Measurements from ENCODE around the gene MYLK.
A peak's percentile ranks its signal among the peaks of the same experiment; 100 is the strongest.

MYLK gene

DNA sequence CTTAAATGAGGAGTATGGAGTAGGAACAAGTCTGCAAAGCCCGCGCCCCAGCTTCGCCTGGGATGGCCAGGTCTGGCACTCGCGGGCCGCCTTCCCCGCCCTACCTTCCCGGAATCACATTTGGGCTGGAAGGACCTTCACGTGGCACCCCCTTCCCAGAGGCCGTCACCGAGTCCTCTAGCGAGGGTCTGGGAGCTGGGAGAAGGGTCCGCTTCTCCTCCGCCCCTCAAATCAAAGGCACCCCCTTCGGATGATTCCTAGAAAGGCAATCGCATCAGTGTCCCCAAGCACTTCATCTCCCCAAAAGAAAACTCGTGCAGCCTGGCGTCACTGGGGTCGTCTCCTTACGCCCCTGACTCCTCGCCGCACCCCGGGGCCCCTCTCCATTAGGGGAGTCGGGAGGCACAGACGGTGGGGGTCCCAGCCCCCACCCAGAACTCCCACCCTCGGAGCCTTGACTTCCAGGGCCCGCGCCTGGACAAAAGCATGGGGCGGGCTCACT is 380 bp downstream of the MYLK start:
- ATAC-seq = peak; percentile 6
- peaks cover 70% of the 10 kb centered on the region for H3K27me3 Mint-ChIP-seq

DNA sequence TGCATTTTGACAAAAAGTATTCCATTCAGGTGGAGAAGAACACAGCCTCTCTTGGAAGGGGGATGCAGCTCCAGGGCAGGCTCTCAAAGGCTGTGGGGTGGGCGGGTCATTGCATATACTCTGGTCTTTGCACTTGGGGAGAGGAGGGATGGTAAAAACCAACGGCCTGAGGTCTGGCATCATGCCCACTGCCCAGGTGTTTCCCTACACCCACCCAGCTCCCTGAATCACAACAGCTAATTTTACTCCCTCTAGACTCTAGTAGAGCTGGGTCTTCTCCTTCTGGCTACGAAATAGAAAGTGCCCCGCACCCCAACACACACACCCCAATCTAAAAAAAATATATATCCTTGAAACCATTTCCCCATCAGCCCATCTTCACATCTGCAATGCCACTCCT is 1.0 kb downstream of the MYLK start:
- Mint-ChIP-seq H3K36me3 (no peaks in the 10 kb centered on the region), H3K4me3 (no peak overlapping the region), H3K4me1 (peaks cover 8% of the 10 kb centered on the region), H3K27ac (no peak overlapping the region), H3K27me3 (peaks cover 64% of the 10 kb centered on the region), H3K9me3 (no peaks in the 10 kb centered on the region)
- ATAC-seq = no peak

More for the DNA sequence above, 380 bp downstream of the MYLK start:
- H3K4me1 Mint-ChIP-seq = peaks cover 8% of the 10 kb centered on the region
- no peaks in the 10 kb centered on the region for H3K36me3 Mint-ChIP-seq
- H3K27ac Mint-ChIP-seq = no peak overlapping the region
- H3K9me3 Mint-ChIP-seq = no peaks in the 10 kb centered on the region
- H3K4me3 Mint-ChIP-seq = peak overlapping the region; percentile 32

DNA sequence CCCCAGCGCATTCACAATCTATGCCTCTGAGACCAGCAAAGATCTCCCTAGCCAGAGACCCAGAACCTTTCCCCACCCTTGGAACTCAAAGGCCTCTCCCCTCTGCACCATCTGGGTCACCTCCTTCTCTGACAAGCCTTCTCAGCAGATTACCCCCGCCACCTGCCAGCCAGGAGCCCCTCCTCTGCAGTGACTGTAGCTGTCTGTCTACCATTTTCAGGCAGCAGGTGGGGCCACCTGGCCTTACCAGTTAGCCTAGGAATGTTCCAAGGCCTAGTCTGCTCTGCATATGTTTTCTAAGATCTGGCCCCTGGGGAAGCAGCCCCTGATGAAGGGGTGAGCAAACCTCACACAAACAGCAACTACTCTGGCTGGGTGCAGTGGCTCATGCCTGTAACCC is 2.4 kb downstream of the MYLK start:
- no peak for ATAC-seq
- peaks cover 8% of the 10 kb centered on the region for H3K4me1 Mint-ChIP-seq
- no peaks in the 10 kb centered on the region for H3K9me3 Mint-ChIP-seq
- no peak overlapping the region for H3K27ac Mint-ChIP-seq
- peaks cover 60% of the 10 kb centered on the region for H3K27me3 Mint-ChIP-seq
- H3K36me3 Mint-ChIP-seq = no peaks in the 10 kb centered on the region
- H3K4me3 Mint-ChIP-seq = no peak overlapping the region

DNA sequence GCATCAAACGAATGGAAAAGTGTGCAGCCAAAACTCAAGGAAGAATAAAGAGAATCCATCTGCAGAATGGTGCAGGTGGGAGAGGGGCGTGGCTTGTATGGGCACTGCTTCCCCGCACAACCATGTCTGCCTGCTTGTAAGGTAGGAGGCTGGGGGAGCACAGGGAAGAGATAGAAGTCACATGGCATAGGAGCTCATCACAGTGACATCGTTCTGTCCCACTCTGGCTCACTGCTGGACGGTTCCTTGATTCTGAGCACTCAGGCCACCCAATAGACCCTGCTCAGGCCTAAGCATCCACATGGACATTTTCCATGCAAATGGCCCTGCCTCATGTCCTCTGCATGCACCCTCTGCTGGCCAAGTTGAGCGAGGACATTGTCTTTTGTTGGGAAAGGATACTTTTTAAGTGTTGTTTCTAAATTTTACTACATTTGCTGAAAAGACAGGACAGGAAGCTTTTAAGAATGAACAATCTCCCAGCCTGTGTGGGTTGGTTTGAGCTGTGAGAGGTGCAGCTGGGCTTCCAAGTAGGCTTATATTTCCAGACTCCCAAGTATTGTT is 3.1 kb downstream of the MYLK start:
- H3K36me3 Mint-ChIP-seq = no peaks in the 10 kb centered on the region
- no peaks in the 10 kb centered on the region for H3K9me3 Mint-ChIP-seq
- peaks cover 54% of the 10 kb centered on the region for H3K27me3 Mint-ChIP-seq
- no peak overlapping the region for H3K4me3 Mint-ChIP-seq
- no peak for ATAC-seq
- H3K27ac Mint-ChIP-seq = no peak overlapping the region
- H3K4me1 Mint-ChIP-seq = peaks cover 8% of the 10 kb centered on the region

DNA sequence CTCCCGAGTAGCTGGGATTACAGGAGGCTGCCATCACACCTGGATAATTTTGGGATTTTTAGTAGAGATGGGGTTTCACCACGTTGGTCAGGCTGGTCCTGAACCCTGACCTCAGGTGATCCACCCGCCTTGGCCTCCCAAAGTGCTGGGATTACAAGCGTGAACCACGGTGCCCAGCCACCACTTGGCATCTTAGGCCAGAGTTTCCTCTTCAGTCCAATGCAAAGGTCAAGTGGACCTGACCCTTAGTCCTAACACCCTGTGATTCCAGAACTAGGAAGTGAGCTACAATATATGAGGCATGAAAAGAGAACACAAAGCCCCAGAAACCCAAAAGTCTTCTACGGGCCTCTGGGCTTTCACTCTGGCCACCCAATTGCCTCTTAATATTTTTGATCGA is 5.3 kb downstream of the MYLK start:
- Mint-ChIP-seq H3K4me1 (peaks cover 8% of the 10 kb centered on the region), H3K36me3 (no peaks in the 10 kb centered on the region), H3K27me3 (peaks cover 38% of the 10 kb centered on the region), H3K4me3 (no peak overlapping the region), H3K27ac (no peak overlapping the region), H3K9me3 (no peaks in the 10 kb centered on the region)
- no peak for ATAC-seq

DNA sequence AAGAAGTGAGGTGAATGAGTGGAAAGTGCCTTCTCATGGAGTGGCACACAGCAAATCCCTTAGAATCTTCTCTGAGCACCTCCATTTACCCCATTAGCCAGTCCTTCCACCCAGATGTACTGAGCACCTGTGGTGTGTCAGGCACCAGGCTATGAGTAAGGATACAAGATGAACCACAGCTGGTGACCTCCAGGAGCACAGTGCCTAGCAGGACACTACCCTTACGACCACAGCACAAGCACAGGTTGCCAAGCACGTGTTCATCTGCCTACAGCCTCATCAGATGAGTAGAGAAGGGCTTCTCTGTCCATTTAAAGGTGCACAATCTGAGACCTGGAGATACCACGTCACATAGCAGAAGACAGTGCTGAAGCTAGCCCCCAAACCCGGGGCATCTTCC is 6.2 kb downstream of the MYLK start:
- Mint-ChIP-seq H3K4me1 (no peaks in the 10 kb centered on the region), H3K27me3 (peaks cover 30% of the 10 kb centered on the region), H3K36me3 (no peaks in the 10 kb centered on the region), H3K9me3 (no peaks in the 10 kb centered on the region), H3K4me3 (no peak overlapping the region), H3K27ac (no peak overlapping the region)
- ATAC-seq = peak; percentile 6

DNA sequence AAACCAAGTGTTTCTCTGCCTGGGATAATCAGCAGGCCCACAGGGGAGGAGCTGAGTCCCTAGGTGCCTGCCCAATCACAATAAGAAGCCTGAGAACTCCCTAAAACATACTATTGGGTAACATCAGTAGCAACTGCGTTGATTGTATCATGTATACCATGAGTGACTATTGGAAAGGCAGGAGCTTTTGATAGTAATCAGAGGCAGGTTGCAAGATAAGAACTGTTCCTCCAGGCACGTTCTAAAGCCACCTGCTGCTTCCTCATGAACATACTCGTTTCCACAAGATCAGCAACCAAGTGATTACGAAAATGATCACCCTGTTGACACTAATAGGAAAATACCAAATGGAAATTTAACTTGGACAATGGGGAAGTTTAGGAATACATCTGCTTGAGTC is 6.7 kb downstream of the MYLK start:
- Mint-ChIP-seq H3K4me3 (no peak overlapping the region), H3K9me3 (no peaks in the 10 kb centered on the region), H3K36me3 (no peaks in the 10 kb centered on the region), H3K27me3 (peaks cover 25% of the 10 kb centered on the region), H3K27ac (no peak overlapping the region), H3K4me1 (no peaks in the 10 kb centered on the region)
- no peak for ATAC-seq

DNA sequence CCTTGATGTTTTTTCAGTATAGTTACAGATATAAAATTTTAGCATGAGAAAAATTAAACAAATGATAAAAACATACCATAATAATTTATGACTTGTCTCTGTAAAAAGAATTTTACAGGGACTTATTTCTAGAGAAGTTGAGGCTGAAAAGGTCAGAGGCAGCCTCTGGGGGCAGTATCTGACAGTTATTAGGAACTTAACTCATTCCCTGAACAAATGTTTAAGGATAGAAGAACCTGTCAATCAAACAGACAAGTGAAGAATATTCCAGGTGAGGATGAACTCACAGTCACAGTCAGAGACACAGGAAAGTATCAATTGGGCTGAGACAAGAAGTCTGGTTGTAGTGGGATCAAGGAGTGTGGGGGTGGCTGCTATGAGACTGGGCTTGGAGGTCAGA is 7.3 kb downstream of the MYLK start:
- Mint-ChIP-seq H3K27me3 (peaks cover 19% of the 10 kb centered on the region), H3K27ac (no peak overlapping the region), H3K36me3 (no peaks in the 10 kb centered on the region), H3K9me3 (no peaks in the 10 kb centered on the region), H3K4me3 (no peak overlapping the region), H3K4me1 (no peaks in the 10 kb centered on the region)
- ATAC-seq = no peak

DNA sequence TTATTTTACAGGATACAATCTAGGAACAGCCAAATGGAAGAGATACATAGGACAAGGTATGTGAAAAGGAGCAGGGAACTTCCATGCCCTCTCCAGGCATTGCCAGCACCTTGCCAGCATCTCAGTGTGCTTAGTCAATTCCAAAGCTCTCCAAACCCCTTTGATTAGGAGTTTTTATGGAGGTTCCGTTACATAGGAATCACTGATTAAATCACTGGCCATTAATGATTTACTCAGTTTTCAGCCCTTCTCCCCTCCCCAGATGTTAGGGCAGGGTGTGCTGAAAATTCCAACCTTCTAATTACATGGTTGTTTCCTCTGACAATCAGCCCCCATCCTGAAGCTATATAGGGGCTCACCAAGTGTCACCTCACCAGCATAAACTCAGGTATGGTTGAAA is 11.5 kb downstream of the MYLK start:
- Mint-ChIP-seq H3K27me3 (no peaks in the 10 kb centered on the region), H3K27ac (no peak overlapping the region), H3K4me3 (no peak overlapping the region), H3K36me3 (no peaks in the 10 kb centered on the region), H3K4me1 (no peaks in the 10 kb centered on the region), H3K9me3 (no peaks in the 10 kb centered on the region)
- no peak for ATAC-seq

DNA sequence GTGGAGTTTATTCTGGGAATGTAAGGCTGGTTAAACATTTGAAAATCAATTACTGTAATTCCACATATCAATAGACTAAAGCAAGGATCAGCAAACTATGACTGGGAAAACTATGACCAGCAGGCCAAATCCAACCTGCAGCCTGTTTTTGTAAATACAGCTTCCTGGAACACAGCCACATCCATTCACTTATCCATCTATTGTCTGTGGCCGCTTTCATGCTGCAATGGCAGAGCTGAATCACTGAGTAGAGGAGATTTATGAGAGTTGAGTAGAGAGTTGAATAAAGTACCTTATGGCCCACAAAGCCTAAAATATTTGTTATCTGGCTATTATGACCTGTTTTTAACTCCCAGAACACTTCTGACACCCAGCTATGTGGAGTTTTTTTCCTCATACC is 12.2 kb downstream of the MYLK start:
- ATAC-seq = no peak

DNA sequence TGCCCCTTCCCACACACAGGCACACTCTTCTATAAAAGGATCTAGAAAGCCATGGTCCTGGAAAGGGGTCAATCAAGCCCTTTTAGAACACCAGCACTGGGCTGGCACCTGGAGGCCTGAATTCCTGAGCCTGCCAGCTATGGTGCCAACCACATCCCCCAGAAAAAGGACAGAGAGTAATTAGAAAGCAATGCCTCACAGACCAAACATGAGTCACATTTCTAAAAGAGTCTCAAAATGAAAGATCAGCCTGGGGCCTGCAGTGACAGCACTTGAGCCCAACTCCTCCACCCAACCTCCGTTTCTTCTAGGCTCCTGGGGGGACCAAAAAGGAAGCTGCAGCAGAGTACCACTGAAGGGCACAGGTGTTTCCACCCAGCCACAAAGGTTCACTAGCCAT is 14.1 kb downstream of the MYLK start:
- Mint-ChIP-seq H3K36me3 (no peaks in the 10 kb centered on the region), H3K4me1 (no peaks in the 10 kb centered on the region), H3K9me3 (no peaks in the 10 kb centered on the region), H3K27ac (no peak overlapping the region), H3K4me3 (no peak overlapping the region), H3K27me3 (no peaks in the 10 kb centered on the region)
- ATAC-seq = no peak

More for the DNA sequence above, 12.2 kb downstream of the MYLK start:
- no peaks in the 10 kb centered on the region for H3K27me3 Mint-ChIP-seq
- H3K27ac Mint-ChIP-seq = no peak overlapping the region
- H3K9me3 Mint-ChIP-seq = no peaks in the 10 kb centered on the region
- no peaks in the 10 kb centered on the region for H3K36me3 Mint-ChIP-seq
- no peak overlapping the region for H3K4me3 Mint-ChIP-seq
- no peaks in the 10 kb centered on the region for H3K4me1 Mint-ChIP-seq

DNA sequence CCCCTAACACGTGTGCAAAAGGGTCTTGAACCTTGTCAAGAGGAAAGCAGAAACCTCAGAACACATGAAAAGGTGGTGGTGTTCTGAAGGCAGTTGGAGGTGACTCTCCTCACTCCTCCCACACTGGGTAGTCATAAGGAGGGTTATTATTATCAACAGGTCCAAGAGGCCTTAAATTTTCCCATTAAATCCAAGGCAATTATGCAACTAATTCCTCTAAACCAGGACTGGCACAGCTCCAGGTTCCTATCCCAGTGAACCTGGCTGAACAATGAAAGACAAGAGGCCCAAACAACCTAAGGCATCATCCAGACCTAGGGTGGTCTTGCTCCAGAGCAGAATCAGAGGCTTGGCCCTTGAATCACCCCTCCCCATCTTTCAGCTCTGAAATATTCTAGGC is 15.0 kb downstream of the MYLK start:
- Mint-ChIP-seq H3K27ac (no peak overlapping the region), H3K4me3 (no peak overlapping the region), H3K36me3 (no peaks in the 10 kb centered on the region), H3K27me3 (no peaks in the 10 kb centered on the region), H3K4me1 (no peaks in the 10 kb centered on the region), H3K9me3 (peaks cover 3% of the 10 kb centered on the region)
- ATAC-seq = no peak

DNA sequence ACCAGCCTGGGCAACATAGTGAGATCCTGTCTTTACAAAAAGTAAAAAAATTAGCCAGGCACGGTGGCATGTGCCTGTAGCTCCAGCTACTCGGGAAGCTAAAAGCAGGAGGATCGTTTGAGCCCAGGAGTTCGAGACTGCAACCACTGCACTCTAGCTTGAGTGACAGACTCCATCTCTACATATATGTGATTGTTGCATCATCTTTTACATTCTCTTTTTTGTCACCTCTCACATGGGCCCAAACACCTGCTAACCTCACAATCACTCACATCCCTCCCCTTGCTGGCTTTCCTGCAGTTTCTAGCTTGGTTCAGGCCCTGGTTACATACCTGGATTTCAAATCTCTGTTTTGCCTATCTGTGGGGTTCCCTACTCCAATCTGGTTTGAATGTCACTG is 19.4 kb downstream of the MYLK start:
- no peaks in the 10 kb centered on the region for H3K4me1 Mint-ChIP-seq
- H3K4me3 Mint-ChIP-seq = no peak overlapping the region
- H3K9me3 Mint-ChIP-seq = peaks cover 3% of the 10 kb centered on the region
- no peaks in the 10 kb centered on the region for H3K27me3 Mint-ChIP-seq
- no peak overlapping the region for H3K27ac Mint-ChIP-seq
- ATAC-seq = no peak
- no peaks in the 10 kb centered on the region for H3K36me3 Mint-ChIP-seq

DNA sequence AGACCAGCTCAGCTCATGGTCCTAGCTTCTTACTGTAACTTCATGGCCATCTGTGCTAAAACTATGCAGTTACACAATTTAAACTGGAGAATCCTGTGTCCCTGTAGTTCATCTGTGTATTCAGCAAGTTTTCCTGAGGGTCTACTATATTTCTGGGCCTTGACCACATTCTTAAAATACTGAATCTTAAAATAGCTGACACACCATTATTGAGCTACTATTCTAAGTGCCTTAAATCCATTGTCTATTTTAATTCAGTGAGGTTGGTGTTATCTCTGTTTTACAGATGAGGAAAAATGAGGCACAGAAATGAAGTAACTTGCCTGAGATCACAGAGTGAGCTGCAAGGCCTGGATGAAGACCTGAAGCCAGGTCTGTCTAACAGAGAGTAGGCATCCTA is 22.0 kb downstream of the MYLK start:
- H3K4me1 Mint-ChIP-seq = no peaks in the 10 kb centered on the region
- no peak for ATAC-seq
- no peak overlapping the region for H3K4me3 Mint-ChIP-seq
- no peak overlapping the region for H3K27ac Mint-ChIP-seq
- peaks cover 3% of the 10 kb centered on the region for H3K9me3 Mint-ChIP-seq
- no peaks in the 10 kb centered on the region for H3K36me3 Mint-ChIP-seq
- H3K27me3 Mint-ChIP-seq = no peaks in the 10 kb centered on the region

DNA sequence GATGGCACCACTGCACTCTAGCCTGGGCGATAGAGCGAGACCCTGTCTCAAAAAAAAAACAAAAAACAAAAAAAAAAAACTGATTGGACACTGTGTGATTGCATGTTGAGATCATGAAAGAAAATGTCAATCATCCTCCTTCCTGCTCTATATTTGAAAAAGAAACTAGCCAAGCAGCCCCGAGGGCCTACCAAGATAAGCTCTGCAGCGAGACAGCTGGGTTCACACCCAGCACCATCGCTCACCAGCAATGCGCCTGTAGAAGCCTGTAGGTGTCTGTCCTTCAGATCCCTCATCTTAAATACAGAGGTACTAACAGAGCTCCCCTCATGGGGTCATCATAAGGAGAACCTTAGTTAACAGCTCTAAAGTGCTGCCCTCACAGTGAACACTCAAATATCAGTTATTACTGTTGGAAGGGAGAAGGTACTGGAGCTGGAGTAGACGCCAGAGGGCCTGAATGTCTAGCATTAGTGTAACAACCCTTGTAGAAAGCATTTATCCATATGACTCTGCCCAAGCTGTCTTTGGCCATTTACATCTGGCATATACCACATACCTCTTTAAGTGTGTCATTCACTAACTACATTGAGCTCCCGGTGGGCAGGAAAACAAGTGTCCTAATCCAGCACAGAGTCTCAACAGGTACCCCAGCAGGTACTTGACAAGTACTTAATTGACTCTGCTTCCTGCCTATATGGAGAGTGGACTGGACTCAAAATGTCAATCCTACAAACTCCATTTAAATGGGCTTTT is 22.9 kb downstream of the MYLK start:
- no peaks in the 10 kb centered on the region for H3K36me3 Mint-ChIP-seq
- H3K27me3 Mint-ChIP-seq = no peaks in the 10 kb centered on the region
- peak; percentile 44 for ATAC-seq

DNA sequence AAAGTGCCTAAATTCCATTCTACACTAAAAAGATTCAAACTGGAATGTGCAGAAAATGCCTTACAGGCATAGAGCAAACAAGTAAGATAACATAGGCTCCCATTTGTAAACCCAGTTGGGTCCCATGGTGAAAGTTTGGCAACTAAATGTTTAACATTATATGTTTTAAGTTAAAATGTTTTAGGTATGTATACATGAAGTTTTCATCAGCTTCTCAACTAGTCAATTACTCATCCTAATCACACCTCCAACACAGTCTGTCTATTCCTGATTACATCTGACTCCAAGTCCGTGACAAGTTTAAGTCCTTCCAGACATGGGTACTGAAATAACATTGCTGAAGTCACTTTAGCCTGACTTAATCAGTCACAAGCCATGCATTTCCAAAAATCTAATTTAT is 25.0 kb downstream of the MYLK start:
- Mint-ChIP-seq H3K4me1 (no peaks in the 10 kb centered on the region), H3K9me3 (no peaks in the 10 kb centered on the region), H3K27ac (no peak overlapping the region), H3K27me3 (no peaks in the 10 kb centered on the region), H3K36me3 (no peaks in the 10 kb centered on the region), H3K4me3 (no peak overlapping the region)
- ATAC-seq = no peak

More for the DNA sequence above, 22.9 kb downstream of the MYLK start:
- Mint-ChIP-seq H3K4me1 (no peaks in the 10 kb centered on the region), H3K27ac (no peak overlapping the region), H3K4me3 (no peak overlapping the region), H3K9me3 (peaks cover 3% of the 10 kb centered on the region)

All from stimulated activated memory B cell treated with anti-CD40 and anti-IgM and Interleukin-4, amounts not matched to agents 10 μg/mL and 1 μg/mL and 100 μg/mL, for 72 hours (primary cell).